Lung (tissue), 12 donors: ENCODE data around the gene ARID1B. TPM values are rescaled to one million over a fixed set of nuclear protein-coding genes. Genes with fewer than 3 reads are reported as not detected.
A peak's percentile ranks its signal among the peaks of the same experiment; 100 is the strongest.

Source experiments
- ATAC-seq: fragments of 200-7000 bp; cut with Tn5 transposase; one replicate; pipeline ENCODE4 v1.9.1; 2020; ENCODE audit warnings: moderate number of reproducible peaks; ENCODE audit not compliant: insufficient read depth, low FRiP score
- DNase-seq, 3 donors: peaks; one replicate each; pipeline ENCODE4 v3.0.0-alpha.2; 2013 to 2017
- H3K27ac ChIP-seq, 2 donors: one replicate each; pipeline ENCODE4 v1.5.1; 2013; ENCODE audit warnings: mild to moderate bottlenecking in 2 of 2, moderate library complexity in 2 of 2, control low read depth in 1 of 2, inconsistent platforms in 1 of 2, low read depth in 1 of 2, low read length in 1 of 2
- H3K27me3 ChIP-seq, 3 donors: one replicate each; pipeline ENCODE4 v1.5.1; 2013; ENCODE audit warnings: low read length in 2 of 3; ENCODE audit not compliant: control insufficient read depth in 3 of 3, insufficient read depth in 3 of 3
- H3K36me3 ChIP-seq, 4 donors: one replicate each; pipeline ENCODE4 v1.5.1; 2013; ENCODE audit warnings: low read length in 4 of 4, mild to moderate bottlenecking in 1 of 4, moderate library complexity in 1 of 4; ENCODE audit not compliant: control insufficient read depth in 4 of 4, insufficient read depth in 4 of 4
- H3K4me1 ChIP-seq, 5 donors: one replicate each; pipeline ENCODE4 v1.5.1; 2013; ENCODE audit warnings: low read length in 5 of 5, mild to moderate bottlenecking in 2 of 5, moderate library complexity in 1 of 5; ENCODE audit not compliant: control insufficient read depth in 5 of 5, insufficient read depth in 5 of 5
- H3K4me3 ChIP-seq: one replicate; pipeline ENCODE4 v1.5.1; 2013; ENCODE audit warnings: mild to moderate bottlenecking, control low read depth, moderate library complexity
- H3K9ac ChIP-seq, 2 donors: one replicate each; pipeline ENCODE4 v1.5.1; 2013; ENCODE audit warnings: low read length in 2 of 2, control low read depth in 1 of 2; ENCODE audit not compliant: insufficient read depth in 1 of 2
- H3K9me3 ChIP-seq, 4 donors: one replicate each; pipeline ENCODE4 v1.5.1; 2013; ENCODE audit warnings: low read length in 3 of 4, mild to moderate bottlenecking in 1 of 4, moderate library complexity in 1 of 4; ENCODE audit not compliant: control insufficient read depth in 4 of 4, insufficient read depth in 3 of 4
- WGBS, 2 donors: extraction: QIAGEN DNeasy Blood & Tissue Kit; methylation state at CpG; one replicate each; pipeline ENCODE4 v1.1.7; 2013; 5-methylcytosine and 5-hydroxymethylcytosine counted together
- polyA plus RNA-seq, 2 donors: library from polyadenylated mRNA; stranded (reverse); fragments of 200-250 nt; gene quantifications; one replicate each; pipeline ENCODE4 v1.2.1, GENCODE V29; 2013
- total RNA-seq, 2 donors: library from RNA; depleted of rRNA in 1 of 2; stranded (reverse); fragments of >200 nt in 1 of 2; gene quantifications; one replicate each; pipeline ENCODE4 v1.2.1, GENCODE V29; 2014 to 2021
- TF ChIP-seq, protein P1 (sequence below): IDR thresholded peaks from 2 replicates; pipeline ENCODE4 v1.5.1; 2012; ENCODE audit warnings: mild to moderate bottlenecking; ENCODE audit errors: control extremely low read depth, extremely low read depth
- donor health status: control.
- donor health status: control.
- donor health status: Bipolar disorder and iron deficiency.
- donor health status: healthy.
- donor health status: DM: yes; HTN: yes; CAD: no.

ARID1B gene
- total and polyA plus RNA-seq, 4 donors = 10.5 to 239 (median 50.9) TPM

DNA sequence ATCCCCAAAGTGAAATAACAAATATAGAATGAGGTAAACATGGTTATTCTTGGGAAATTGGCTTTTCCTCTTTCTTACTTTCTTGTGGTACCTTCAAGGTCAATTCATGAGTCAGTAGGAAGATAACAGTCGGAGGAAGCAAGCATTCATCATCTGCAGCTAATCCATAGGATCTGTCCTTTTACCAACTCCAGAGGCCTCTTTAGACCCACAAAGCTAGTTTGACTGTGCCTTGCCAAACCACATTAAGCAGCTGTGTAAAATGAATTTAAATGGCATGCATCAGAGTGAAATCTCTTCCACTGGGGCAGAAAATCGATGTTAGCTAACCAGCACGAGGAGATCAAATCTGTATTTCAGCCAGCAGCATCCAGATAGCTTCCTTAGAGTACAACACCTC, 374.8 kb downstream of the ARID1B start:
- Histone ChIP-seq H3K27me3 (no peaks in the 10 kb centered on the region), H3K9me3 (peaks cover 0 to 2% (median 0%) of the 10 kb centered on the region in 4 donors), H3K9ac (no peak overlapping the region), H3K36me3 (peaks cover 0 to 20% (median 17%) of the 10 kb centered on the region in 4 donors), H3K27ac (no peak overlapping the region), H3K4me1 (peaks cover 0 to 19% (median 9%) of the 10 kb centered on the region in 5 donors), H3K4me3 (no peak overlapping the region)
- 69 to 75% methylated on average over 3 of the region's 3 CpGs for WGBS, 2 donors
- no peak for ATAC-seq
- TF ChIP-seq, protein P1, sequence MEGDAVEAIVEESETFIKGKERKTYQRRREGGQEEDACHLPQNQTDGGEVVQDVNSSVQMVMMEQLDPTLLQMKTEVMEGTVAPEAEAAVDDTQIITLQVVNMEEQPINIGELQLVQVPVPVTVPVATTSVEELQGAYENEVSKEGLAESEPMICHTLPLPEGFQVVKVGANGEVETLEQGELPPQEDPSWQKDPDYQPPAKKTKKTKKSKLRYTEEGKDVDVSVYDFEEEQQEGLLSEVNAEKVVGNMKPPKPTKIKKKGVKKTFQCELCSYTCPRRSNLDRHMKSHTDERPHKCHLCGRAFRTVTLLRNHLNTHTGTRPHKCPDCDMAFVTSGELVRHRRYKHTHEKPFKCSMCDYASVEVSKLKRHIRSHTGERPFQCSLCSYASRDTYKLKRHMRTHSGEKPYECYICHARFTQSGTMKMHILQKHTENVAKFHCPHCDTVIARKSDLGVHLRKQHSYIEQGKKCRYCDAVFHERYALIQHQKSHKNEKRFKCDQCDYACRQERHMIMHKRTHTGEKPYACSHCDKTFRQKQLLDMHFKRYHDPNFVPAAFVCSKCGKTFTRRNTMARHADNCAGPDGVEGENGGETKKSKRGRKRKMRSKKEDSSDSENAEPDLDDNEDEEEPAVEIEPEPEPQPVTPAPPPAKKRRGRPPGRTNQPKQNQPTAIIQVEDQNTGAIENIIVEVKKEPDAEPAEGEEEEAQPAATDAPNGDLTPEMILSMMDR = no peak
- peak in 1 of 3 donors; percentile 45 for DNase-seq

DNA sequence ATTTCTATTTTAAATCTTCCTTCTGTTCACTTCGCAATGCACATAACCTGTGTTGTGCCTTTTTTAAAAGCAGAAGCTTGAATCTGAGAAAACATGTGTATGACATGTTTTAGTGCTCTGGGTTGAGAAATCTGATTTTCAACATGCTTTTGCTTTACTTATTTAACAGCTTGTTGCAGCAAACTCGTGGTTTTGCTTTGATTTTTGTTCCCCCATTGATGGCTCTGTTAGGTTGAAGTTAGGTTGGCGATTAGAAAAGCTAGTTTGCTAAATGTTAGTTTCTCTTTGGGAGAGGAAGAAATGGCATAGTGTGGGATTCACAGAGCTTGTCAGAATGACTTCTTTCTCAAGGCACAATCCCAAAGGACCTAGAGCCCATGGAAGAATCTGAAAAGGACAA, 375.4 kb downstream of the ARID1B start:
- Histone ChIP-seq H3K9me3 (peaks cover 0 to 2% (median 0%) of the 10 kb centered on the region in 4 donors), H3K36me3 (peaks cover 0 to 20% (median 18%) of the 10 kb centered on the region in 4 donors), H3K9ac (no peak overlapping the region), H3K4me3 (no peak overlapping the region), H3K27me3 (no peaks in the 10 kb centered on the region), H3K4me1 (peaks cover 2 to 19% (median 9%) of the 10 kb centered on the region in 5 donors), H3K27ac (no peak overlapping the region)
- ATAC-seq (no peak), DNase-seq (no peak)
- TF ChIP-seq, protein P1 = no peak
- 62 to 70% methylated on average over 3 of the region's 3 CpGs for WGBS, 2 donors

DNA sequence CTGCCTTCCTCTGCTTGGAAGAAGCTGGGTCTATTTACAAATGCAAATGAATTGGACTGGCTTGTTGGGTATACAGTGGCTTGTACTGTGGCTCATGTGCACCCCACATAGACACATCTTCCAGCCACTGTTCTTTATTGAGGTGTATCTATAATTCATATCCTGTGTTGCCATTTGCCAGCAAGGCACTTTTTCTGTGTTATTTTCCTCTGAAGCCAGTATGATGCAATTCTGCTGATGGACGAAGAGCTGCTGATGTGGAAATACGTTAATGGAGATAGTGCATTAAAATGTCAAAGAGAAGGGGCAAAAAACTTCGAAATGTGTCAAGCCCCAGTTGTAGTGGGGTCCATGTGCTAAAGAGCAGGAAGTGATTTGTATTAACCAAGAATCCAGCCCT, 378.6 kb downstream of the ARID1B start:
- TF ChIP-seq, protein P1 = no peak
- Histone ChIP-seq H3K9ac (no peak overlapping the region), H3K9me3 (no peaks in the 10 kb centered on the region), H3K4me1 (peaks cover 3 to 17% (median 4%) of the 10 kb centered on the region in 5 donors), H3K36me3 (peaks cover 0 to 16% (median 11%) of the 10 kb centered on the region in 4 donors), H3K27ac (no peak overlapping the region), H3K4me3 (no peak overlapping the region), H3K27me3 (no peaks in the 10 kb centered on the region)
- ATAC-seq = no peak
- DNase-seq = peak in 2 of 3 donors; percentile 48 to 74
- 46 to 79% methylated on average over 3 of the region's 3 CpGs for WGBS, 2 donors

DNA sequence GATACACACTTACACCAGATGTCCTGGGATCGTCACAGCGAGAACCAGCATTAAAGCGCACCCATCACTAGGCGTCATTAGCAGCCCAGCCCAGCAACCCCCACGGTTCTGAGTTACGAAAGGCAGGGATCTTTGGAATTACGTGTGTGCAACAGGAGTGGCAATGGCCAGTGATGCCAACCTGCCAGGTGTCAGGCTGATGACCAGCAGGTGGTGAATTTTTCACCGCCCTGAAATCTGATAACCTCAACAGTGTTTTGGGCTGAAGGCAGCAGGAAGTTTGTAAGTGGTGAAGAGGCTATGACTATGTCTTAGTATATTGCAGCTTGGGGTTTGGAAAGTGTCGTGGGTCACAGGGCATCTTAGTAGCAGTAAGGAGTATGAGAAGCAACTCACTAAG, 380.1 kb downstream of the ARID1B start:
- DNase-seq (no peak), ATAC-seq (no peak)
- TF ChIP-seq, protein P1 = no peak
- Histone ChIP-seq H3K4me1 (peaks cover 0 to 14% (median 3%) of the 10 kb centered on the region in 5 donors), H3K4me3 (no peak overlapping the region), H3K27me3 (no peaks in the 10 kb centered on the region), H3K36me3 (peaks cover 0 to 13% (median 9%) of the 10 kb centered on the region in 4 donors), H3K9me3 (no peaks in the 10 kb centered on the region), H3K27ac (no peak overlapping the region), H3K9ac (no peak overlapping the region)
- WGBS, 2 donors = 94 to 96% methylated on average over 9 of the region's 9 CpGs
